Activated effector memory CD4-positive, alpha-beta T cell treated with anti-CD3 and anti-CD28 coated beads, Interleukin-2, amount 50 U/mL, for 16 hours (primary cell): ENCODE measurements around the gene OLIG2.

Experiments
- DNase-seq: peaks from one replicate; pipeline ENCODE4 v3.0.0-alpha.2; 2020

The OLIG2 gene

DNA sequence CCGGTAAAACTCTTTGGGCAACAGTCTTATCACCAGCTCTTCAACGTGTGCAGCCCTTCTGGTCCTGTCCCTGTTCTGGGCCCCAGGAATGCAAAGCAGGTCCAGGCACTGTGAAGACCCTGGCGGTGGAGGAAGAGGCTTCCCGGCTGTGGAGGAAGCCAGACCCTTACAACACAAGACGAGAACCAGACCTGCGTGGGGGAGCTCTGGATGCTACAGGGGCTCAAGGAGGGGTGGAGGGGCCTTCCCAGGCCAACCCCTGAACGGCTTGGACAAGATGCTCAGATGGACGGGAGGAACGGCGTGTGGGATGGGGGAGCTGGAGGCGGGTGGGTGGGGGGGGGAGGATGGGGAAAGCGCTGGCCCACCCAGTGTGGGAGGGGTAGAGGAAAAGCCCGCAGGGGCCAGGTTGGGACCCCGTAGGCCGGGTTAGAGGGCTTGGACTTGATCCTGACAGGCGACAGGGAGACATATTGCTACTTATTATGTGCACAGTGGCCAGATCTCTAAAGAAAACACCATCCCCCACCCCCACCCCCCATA is 5.1 kb upstream of the OLIG2 start:
- no peak for DNase-seq

DNA sequence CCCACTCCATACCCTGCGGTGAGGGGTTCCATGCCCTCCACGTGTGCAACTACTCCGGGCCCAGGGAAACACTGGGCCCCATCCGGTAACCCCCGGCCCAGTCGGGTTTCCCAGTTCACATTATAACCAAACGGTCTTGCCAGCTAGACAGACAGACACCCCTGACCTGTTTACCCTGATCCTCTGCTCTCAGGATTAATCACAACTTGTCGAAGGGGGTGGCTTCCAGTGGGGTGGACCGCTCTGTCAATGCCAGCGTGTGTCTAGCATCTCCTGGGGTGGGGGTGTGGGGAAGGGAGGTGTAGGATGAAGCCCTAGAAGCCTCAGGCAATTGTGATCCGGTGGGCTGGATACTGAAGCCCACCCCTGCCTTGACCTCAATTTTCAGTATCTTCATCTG is 4.6 kb upstream of the OLIG2 start:
- no peak for DNase-seq

DNA sequence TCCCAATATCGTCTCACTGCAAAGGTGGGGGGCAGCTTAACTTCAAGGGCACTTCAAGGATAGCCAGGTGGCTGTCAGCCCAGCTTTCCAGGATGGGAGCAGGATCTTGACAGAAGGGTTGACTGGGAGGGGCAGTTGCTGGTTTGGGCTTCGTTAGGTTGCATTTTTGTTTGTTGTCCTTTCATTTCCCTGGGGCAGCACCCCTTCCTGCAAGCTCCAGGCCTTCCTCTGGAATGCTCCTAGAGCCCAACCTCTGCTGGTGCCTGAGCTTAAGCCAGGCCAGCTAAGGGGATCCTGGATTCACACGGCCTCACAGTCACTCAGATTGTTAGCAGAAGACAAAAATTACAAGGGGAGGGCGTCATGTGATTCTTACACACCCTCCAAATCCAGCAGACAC is 4.1 kb upstream of the OLIG2 start:
- DNase-seq = no peak

DNA sequence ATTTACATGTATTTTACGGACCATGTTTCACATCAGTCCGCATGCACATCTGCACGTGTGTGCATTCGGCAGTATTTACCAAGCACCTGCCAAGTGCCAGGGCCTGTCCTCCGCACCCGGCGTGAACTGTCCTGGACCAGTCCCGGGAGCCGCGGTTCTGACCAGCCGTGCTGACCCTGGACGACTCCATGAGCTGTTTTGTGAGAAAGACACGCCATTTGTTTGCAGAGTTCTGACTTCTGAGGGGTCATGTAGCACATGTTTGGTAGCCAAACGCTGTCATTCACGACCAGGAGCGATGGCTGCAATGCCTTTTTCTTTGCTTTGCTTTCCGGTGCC is 3.3 kb upstream of the OLIG2 start:
- DNase-seq = no peak

DNA sequence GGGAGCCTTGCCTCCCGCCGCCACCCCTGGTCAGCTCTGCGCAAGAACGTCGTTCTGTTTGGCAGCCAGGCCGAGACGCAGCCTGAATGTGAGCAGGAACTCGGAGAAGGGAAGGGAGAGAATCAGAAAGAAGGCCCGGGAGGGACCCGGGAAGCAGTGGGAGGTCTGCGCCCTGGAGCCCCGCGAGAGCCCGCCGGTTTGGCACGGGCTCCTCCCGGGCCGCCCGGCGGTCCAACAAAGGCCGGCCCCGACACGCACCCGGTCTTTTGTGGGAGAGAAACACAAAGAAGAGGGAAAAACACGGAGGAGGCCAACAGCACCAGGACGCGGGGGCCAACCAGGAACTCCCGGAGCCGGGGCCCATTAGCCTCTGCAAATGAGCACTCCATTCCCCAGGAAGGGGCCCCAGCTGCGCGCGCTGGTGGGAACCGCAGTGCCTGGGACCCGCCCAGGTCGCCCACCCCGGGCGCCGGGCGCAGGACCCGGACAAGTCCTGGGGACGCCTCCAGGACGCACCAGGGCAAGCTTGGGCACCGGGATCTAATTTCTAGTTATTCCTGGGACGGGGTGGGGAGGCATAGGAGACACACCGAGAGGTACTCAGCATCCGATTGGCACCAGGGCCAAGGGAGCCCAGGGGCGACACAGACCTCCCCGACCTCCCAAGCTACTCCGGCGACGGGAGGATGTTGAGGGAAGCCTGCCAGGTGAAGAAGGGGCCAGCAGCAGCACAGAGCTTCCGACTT is 2.7 kb upstream of the OLIG2 start:
- no peak for DNase-seq

DNA sequence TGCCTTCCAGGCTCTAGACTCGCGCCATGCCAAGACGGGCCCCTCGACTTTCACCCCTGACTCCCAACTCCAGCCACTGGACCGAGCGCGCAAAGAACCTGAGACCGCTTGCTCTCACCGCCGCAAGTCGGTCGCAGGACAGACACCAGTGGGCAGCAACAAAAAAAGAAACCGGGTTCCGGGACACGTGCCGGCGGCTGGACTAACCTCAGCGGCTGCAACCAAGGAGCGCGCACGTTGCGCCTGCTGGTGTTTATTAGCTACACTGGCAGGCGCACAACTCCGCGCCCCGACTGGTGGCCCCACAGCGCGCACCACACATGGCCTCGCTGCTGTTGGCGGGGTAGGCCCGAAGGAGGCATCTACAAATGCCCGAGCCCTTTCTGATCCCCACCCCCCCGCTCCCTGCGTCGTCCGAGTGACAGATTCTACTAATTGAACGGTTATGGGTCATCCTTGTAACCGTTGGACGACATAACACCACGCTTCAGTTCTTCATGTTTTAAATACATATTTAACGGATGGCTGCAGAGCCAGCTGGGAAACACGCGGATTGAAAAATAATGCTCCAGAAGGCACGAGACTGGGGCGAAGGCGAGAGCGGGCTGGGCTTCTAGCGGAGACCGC is 2.0 kb upstream of the OLIG2 start:
- no peak for DNase-seq

DNA sequence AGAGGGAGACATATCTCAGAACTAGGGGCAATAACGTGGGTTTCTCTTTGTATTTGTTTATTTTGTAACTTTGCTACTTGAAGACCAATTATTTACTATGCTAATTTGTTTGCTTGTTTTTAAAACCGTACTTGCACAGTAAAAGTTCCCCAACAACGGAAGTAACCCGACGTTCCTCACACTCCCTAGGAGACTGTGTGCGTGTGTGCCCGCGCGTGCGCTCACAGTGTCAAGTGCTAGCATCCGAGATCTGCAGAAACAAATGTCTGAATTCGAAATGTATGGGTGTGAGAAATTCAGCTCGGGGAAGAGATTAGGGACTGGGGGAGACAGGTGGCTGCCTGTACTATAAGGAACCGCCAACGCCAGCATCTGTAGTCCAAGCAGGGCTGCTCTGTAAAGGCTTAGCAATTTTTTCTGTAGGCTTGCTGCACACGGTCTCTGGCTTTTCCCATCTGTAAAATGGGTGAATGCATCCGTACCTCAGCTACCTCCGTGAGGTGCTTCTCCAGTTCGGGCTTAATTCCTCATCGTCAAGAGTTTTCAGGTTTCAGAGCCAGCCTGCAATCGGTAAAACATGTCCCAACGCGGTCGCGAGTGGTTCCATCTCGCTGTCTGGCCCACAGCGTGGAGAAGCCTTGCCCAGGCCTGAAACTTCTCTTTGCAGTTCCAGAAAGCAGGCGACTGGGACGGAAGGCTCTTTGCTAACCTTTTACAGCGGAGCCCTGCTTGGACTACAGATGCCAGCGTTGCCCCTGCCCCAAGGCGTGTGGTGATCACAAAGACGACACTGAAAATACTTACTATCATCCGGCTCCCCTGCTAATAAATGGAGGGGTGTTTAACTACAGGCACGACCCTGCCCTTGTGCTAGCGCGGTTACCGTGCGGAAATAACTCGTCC is 1.3 kb upstream of the OLIG2 start:
- DNase-seq = no peak

DNA sequence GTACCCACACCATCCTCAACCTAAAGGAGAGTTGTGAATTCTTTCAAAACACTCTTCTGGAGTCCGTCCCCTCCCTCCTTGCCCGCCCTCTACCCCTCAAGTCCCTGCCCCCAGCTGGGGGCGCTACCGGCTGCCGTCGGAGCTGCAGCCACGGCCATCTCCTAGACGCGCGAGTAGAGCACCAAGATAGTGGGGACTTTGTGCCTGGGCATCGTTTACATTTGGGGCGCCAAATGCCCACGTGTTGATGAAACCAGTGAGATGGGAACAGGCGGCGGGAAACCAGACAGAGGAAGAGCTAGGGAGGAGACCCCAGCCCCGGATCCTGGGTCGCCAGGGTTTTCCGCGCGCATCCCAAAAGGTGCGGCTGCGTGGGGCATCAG is 638 bp upstream of the OLIG2 start:
- no peak for DNase-seq

DNA sequence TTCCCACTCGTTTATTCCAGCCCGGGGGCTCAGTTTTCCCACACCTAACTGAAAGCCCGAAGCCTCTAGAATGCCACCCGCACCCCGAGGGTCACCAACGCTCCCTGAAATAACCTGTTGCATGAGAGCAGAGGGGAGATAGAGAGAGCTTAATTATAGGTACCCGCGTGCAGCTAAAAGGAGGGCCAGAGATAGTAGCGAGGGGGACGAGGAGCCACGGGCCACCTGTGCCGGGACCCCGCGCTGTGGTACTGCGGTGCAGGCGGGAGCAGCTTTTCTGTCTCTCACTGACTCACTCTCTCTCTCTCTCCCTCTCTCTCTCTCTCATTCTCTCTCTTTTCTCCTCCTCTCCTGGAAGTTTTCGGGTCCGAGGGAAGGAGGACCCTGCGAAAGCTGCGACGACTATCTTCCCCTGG is 716 bp downstream of the OLIG2 start:
- DNase-seq = no peak

DNA sequence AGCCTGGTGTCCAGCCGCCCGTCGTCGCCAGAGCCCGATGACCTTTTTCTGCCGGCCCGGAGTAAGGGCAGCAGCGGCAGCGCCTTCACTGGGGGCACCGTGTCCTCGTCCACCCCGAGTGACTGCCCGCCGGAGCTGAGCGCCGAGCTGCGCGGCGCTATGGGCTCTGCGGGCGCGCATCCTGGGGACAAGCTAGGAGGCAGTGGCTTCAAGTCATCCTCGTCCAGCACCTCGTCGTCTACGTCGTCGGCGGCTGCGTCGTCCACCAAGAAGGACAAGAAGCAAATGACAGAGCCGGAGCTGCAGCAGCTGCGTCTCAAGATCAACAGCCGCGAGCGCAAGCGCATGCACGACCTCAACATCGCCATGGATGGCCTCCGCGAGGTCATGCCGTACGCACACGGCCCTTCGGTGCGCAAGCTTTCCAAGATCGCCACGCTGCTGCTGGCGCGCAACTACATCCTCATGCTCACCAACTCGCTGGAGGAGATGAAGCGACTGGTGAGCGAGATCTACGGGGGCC is 1.2 kb downstream of the OLIG2 start:
- no peak for DNase-seq

DNA sequence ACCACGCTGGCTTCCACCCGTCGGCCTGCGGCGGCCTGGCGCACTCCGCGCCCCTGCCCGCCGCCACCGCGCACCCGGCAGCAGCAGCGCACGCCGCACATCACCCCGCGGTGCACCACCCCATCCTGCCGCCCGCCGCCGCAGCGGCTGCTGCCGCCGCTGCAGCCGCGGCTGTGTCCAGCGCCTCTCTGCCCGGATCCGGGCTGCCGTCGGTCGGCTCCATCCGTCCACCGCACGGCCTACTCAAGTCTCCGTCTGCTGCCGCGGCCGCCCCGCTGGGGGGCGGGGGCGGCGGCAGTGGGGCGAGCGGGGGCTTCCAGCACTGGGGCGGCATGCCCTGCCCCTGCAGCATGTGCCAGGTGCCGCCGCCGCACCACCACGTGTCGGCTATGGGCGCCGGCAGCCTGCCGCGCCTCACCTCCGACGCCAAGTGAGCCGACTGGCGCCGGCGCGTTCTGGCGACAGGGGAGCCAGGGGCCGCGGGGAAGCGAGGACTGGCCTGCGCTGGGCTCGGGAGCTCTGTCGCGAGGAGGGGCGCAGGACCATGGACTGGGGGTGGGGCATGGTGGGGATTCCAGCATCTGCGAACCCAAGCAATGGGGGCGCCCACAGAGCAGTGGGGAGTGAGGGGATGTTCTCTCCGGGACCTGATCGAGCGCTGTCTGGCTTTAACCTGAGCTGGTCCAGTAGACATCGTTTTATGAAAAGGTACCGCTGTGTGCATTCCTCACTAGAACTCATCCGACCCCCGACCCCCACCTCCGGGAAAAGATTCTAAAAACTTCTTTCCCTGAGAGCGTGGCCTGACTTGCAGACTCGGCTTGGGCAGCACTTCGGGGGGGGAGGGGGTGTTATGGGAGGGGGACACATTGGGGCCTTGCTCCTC is 1.9 kb downstream of the OLIG2 start:
- DNase-seq = no peak

DNA sequence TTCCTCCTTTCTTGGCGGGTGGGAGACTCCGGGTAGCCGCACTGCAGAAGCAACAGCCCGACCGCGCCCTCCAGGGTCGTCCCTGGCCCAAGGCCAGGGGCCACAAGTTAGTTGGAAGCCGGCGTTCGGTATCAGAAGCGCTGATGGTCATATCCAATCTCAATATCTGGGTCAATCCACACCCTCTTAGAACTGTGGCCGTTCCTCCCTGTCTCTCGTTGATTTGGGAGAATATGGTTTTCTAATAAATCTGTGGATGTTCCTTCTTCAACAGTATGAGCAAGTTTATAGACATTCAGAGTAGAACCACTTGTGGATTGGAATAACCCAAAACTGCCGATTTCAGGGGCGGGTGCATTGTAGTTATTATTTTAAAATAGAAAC is 2.5 kb downstream of the OLIG2 start:
- no peak for DNase-seq

DNA sequence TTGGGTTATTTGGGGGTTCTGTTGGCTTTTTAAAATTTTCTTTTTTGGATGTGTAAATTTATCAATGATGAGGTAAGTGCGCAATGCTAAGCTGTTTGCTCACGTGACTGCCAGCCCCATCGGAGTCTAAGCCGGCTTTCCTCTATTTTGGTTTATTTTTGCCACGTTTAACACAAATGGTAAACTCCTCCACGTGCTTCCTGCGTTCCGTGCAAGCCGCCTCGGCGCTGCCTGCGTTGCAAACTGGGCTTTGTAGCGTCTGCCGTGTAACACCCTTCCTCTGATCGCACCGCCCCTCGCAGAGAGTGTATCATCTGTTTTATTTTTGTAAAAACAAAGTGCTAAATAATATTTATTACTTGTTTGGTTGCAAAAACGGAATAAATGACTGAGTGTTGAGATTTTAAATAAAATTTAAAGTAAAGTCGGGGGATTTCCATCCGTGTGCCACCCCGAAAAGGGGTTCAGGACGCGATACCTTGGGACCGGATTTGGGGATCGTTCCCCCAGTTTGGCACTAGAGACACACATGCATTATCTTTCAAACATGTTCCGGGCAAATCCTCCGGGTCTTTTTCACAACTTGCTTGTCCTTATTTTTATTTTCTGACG is 3.1 kb downstream of the OLIG2 start:
- DNase-seq = peak; percentile 74

DNA sequence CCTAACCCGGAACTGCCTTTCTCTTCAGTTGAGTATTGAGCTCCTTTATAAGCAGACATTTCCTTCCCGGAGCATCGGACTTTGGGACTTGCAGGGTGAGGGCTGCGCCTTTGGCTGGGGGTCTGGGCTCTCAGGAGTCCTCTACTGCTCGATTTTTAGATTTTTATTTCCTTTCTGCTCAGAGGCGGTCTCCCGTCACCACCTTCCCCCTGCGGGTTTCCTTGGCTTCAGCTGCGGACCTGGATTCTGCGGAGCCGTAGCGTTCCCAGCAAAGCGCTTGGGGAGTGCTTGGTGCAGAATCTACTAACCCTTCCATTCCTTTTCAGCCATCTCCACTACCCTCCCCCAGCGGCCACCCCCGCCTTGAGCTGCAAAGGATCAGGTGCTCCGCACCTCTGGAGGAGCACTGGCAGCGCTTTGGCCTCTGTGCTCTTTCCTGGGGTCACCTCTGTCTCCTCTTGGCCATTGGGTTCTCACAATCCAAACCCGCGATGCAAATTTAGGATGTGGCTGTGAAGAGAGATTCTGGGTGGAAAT is 3.7 kb downstream of the OLIG2 start:
- no peak for DNase-seq

DNA sequence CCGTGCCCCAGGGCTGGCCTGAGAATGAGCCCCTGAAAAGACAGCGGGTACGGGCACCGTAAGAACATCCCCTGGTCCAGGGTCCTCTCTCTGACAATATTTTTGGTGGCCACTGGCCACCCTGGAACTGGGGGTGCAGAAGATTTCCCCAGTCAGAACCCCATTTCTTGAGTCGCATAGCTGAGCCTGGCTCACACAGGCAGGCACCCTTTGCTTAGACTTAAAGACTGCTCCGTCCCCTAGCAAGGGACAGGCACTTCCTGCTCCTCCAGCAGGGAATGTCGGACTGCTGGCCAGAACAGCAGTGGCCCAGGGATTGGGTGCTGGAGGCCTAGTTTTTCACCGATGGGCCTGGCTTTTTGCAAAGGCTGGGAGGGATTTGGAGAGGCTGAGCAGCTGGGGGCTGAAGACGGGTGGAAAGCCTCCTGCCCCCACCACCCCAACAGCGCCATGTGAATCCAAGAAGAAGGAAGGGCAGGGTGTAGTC is 4.3 kb downstream of the OLIG2 start:
- DNase-seq = no peak

DNA sequence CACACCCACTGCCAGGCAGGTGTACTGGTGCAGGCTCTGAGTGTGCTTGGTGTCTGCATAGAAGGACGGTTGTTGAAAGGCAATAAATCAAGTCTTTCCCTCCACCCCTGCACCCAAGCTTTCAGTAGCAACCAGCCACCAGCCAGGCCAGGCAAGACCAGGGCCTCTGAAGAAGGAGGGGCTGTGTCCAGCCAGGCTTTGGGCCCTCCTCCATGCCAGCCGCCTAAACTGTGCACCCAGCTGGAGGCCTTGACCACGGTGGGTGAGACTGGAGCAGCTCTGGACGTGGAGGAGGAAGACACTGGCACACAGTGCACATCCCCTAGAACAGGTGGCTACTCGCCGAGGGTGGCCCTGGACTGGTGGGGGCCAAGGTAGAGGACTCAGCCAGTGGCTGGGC is 4.9 kb downstream of the OLIG2 start:
- no peak for DNase-seq

DNA sequence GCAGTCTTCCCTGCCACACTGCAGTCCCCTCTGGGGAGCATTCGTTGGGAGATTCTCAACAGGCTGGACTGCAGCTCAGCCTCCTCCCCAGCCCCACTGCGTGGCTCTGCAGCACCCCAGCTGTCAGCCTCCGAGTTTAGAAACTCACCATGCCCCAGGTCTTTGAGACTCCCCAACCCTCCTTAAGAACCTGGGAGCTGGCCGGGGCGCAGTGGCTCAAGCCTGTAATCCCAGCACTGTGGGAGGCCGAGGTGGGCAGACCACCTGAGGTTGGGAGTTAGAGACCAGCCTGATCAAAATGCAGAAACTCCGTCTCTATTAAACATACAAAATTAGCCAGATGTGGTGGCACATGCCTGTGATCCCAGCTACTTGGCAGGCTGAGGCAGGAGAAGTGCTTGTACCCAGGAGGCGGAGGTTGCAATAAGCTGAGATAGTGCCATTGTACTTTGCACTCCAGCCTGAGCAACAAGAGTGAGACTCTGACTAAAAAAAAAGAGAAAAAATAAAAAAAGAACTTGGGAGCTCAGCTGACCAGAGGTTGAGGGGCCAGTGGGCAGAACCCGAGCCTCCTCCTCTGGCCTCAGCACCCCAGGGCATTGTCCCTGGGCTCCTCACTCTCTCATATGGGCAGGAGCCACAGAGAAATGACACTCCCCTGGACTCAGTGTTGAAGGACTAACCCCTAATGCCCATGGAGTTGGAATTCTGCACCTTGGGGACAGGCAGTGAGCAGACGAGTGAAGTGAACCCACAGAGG is 5.6 kb downstream of the OLIG2 start:
- DNase-seq = no peak

DNA sequence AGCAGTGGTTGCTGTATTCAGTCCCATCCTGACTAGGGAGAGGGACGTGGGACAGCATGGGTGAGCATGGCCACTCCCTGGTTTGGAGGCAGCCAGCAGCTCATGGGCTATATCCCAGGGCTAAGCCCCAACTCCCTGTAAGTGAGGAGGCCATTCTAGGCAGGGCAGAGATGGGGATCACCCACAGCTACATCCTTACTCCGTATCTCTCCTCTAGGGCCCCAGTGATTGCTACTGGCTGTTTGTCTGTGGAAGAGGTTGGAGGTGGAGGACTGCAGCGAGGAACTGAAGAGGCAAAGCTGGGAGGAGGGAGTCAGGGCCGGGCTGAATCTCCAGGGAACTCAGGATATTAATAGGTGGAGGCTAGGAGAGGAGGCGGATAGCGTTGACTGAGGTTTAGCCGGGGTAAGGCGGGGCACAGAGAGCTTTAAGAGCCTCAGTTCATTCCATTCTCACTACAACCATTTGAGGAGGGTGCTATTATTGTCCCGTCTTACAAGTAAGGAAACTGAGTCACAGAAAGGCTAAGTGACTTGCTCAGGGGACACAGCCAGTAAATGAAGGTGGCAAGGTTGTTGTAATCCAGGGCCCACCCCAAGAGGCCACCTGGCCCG is 6.8 kb downstream of the OLIG2 start:
- no peak for DNase-seq

DNA sequence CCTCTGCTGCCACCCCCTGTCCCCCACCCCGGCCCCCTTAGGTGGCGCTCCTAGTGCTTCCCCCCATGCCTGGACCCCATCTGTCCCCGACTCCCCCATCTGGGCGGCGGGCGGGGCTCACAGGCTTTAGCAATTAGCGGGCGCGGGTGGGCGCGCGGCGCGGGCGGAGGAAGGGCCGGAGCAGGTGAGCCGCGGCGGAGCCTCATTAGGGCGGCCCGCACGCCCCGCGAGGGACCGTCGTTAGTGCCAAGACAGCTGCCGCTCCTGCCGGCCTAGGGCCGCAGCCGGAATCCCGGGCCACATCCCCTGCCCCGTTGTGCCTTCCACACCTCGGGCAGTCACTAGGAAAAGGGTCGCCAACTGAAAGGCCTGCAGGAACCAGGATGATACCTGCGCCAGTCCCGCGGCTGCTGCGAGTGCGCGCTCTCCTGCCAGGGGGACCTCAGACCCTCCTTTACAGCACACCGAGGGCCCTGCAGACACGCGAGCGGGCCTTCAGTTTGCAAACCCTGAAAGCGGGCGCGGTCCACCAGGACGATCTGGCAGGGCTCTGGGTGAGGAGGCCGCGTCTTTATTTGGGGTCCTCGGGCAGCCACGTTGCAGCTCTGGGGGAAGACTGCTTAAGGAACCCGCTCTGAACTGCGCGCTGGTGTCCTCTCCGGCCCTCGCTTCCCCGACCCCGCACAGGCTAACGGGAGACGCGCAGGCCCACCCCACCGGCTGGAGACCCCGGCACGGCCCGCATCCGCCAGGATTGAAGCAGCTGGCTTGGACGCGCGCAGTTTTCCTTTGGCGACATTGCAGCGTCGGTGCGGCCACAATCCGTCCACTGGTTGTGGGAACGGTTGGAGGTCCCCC is 7.6 kb downstream of the OLIG2 start:
- DNase-seq = no peak
